Measurements from ENCODE around the gene CFAP68. TPM values are rescaled to one million over a fixed set of nuclear protein-coding genes. Genes with fewer than 3 reads are reported as not detected.

CFAP68 gene
- total RNA-seq, 2 experiments from 2014 or later = 18.7 to 21.0 TPM

GRCh38 chr11:111912535-111912934, 33.2 kb downstream of the CFAP68 start, which contains the start of gene HSPB2:
Gene HSPB2, plus strand, starts transcription at chr11:111912734. Its CDS starts 96 bp downstream, at chr11:111912830.
- CTCF ChIA-PET = no interaction called here
- no peak within 1 kb of the TSS for H3K4me3 Mint-ChIP-seq
- intact Hi-C loops (cut with DNase I, micrococcal nuclease) = no loop called here

GRCh38 chr11:111913031-111913861, 33.9 kb downstream of the CFAP68 start:
- ATAC-seq (ENCODE audit: poor library complexity) (no peak), DNase-seq (no peak)
- TF ChIP-seq CTCF (IDR thresholded peaks at IDR 0.05) = no peak
- Mint-ChIP-seq H3K9me3 (no peaks in the 10 kb centered on the region), H3K4me3 (no peak overlapping the region), H3K27ac (no peak overlapping the region), H3K36me3 (ENCODE audit: low read depth) (no peaks in the 10 kb centered on the region), H3K4me1 (ENCODE audit: low read depth) (no peaks in the 10 kb centered on the region), H3K27me3 (peaks cover 74% of the 10 kb centered on the region)
- intact Hi-C loops (cut with DNase I, micrococcal nuclease) = no loop called here
- Histone ChIP-seq H3K4me1 (ENCODE audit: insufficient read depth, low read length) (no peaks in the 10 kb centered on the region), H3K4me3 (ENCODE audit: low read length) (no peak overlapping the region), H3K36me3 (ENCODE audit: insufficient read depth, low read length) (no peaks in the 10 kb centered on the region), H3K27ac (ENCODE audit: low read depth in 1 of 2, low read length in 2 of 2) (no peak overlapping the region), H3K27me3 (ENCODE audit: control insufficient read depth in 1 of 2, insufficient read depth in 2 of 2, low read length in 2 of 2) (peaks cover 32 to 39% of the 10 kb centered on the region in 2 experiments), H3K9me3 (ENCODE audit: control insufficient read depth in 1 of 2, insufficient read depth in 1 of 2, low read length in 2 of 2) (peaks cover 0 to 7% of the 10 kb centered on the region in 2 experiments)
- CTCF ChIA-PET = no interaction called here
- POLR2A ChIA-PET = no interaction called here

More at GRCh38 chr11:111912535-111912934, 33.2 kb downstream of the CFAP68 start, which contains the start of gene HSPB2:
- POLR2A ChIA-PET = no interaction called here
- no peak within 1 kb of the TSS for H3K27ac Mint-ChIP-seq
- TF ChIP-seq CTCF (IDR thresholded peaks at IDR 0.05) = no peak
- H3K4me1 Mint-ChIP-seq (ENCODE audit: low read depth) = no peaks in the 10 kb centered on the region
- H3K4me3 ChIP-seq (ENCODE audit: low read length) = no peak within 1 kb of the TSS
- ATAC-seq (ENCODE audit: poor library complexity) (no peak), DNase-seq (no peak)
- H3K9me3 Mint-ChIP-seq = no peaks in the 10 kb centered on the region
- H3K4me1 ChIP-seq (ENCODE audit: insufficient read depth, low read length) = no peaks in the 10 kb centered on the region
- peaks cover 73% of the 10 kb centered on the region for H3K27me3 Mint-ChIP-seq
- no peaks in the 10 kb centered on the region for H3K36me3 ChIP-seq (ENCODE audit: insufficient read depth, low read length)
- H3K27me3 ChIP-seq (ENCODE audit: control insufficient read depth in 1 of 2, insufficient read depth in 2 of 2, low read length in 2 of 2) = peaks cover 32 to 39% of the 10 kb centered on the region in 2 experiments
- H3K9me3 ChIP-seq (ENCODE audit: control insufficient read depth in 1 of 2, insufficient read depth in 1 of 2, low read length in 2 of 2) = peaks cover 0 to 7% of the 10 kb centered on the region in 2 experiments
- H3K27ac ChIP-seq (ENCODE audit: low read depth in 1 of 2, low read length in 2 of 2) = no peak within 1 kb of the TSS
- H3K36me3 Mint-ChIP-seq (ENCODE audit: low read depth) = no peaks in the 10 kb centered on the region

GRCh38 chr11:111913997-111914396, 34.7 kb downstream of the CFAP68 start:
- no peaks in the 10 kb centered on the region for H3K36me3 Mint-ChIP-seq (ENCODE audit: low read depth)
- H3K9me3 ChIP-seq (ENCODE audit: control insufficient read depth in 1 of 2, insufficient read depth in 1 of 2, low read length in 2 of 2) = peaks cover 0 to 7% of the 10 kb centered on the region in 2 experiments
- CTCF ChIA-PET = no interaction called here
- H3K9me3 Mint-ChIP-seq = no peaks in the 10 kb centered on the region
- H3K27ac Mint-ChIP-seq = no peak overlapping the region
- no peaks in the 10 kb centered on the region for H3K4me1 ChIP-seq (ENCODE audit: insufficient read depth, low read length)
- peaks cover 32 to 39% of the 10 kb centered on the region in 2 experiments for H3K27me3 ChIP-seq (ENCODE audit: control insufficient read depth in 1 of 2, insufficient read depth in 2 of 2, low read length in 2 of 2)
- no peaks in the 10 kb centered on the region for H3K36me3 ChIP-seq (ENCODE audit: insufficient read depth, low read length)
- intact Hi-C loops (cut with DNase I, micrococcal nuclease) = no loop called here
- no peak for DNase-seq
- TF ChIP-seq CTCF (IDR thresholded peaks at IDR 0.05) = no peak
- H3K27me3 Mint-ChIP-seq = peaks cover 74% of the 10 kb centered on the region
- no peak overlapping the region for H3K4me3 Mint-ChIP-seq
- H3K27ac ChIP-seq (ENCODE audit: low read depth in 1 of 2, low read length in 2 of 2) = no peak overlapping the region
- H3K4me3 ChIP-seq (ENCODE audit: low read length) = no peak overlapping the region
- POLR2A ChIA-PET = no interaction called here
- no peak for ATAC-seq (ENCODE audit: poor library complexity)
- H3K4me1 Mint-ChIP-seq (ENCODE audit: low read depth) = no peaks in the 10 kb centered on the region
